ENCODE measurements around the gene PIK3R1. TPM values are rescaled to one million over a fixed set of nuclear protein-coding genes. Genes with fewer than 3 reads are reported as not detected.

Gene PIK3R1
- total RNA-seq, 4 donors from 2014 or later: 132 to 408 (median 221) TPM

GRCh38 chr5:68283766-68284165 lies 68.2 kb downstream of the PIK3R1 start:
- TF ChIP-seq CTCF (IDR thresholded peaks at IDR 0.05; ENCODE audit: low read depth): no peak

DNA sequence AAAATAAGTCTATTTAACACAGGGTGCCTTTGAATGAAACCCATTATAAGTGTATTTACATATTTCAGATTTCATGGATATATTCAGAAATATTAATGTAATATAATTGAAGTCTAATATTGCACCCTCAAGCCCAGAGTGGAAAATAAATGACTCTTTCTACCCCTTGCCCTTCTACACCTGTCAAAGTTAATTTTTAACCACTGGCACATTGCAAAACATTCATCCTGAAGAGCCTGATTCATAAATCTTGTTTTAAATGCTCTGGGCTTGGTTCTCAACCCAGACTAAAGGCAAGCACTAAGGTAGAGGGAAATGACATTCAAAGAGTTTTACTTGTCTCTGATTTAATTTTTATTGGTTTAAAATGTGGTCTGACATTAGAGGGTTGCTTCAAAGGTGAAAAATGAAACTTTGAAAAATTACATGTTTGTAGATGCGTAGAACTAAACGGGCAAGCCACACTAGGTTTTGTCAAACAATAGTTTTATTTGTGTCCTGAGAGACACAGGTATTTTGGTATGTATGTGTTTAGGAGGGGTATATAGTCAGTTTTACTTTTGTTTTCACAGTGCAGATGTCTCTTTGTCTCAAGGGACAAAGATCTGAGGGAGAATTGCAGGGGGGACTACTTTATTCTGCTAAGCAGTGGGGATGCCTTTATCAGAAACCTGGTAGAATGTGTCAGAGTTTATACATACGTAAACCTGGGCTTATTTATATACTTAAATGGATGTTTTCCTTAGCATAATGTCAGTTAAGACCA lies 69.7 kb downstream of the PIK3R1 start:
- TF ChIP-seq CTCF (IDR thresholded peaks at IDR 0.05; ENCODE audit: low read depth): no peak

- no peak for TF ChIP-seq CTCF (IDR thresholded peaks at IDR 0.05; ENCODE audit: low read depth)
Measured at GRCh38 chr5:68285851-68286611, 70.5 kb downstream of the PIK3R1 start.

GRCh38 chr5:68286612-68286912 lies 71.0 kb downstream of the PIK3R1 start:
- TF ChIP-seq CTCF (IDR thresholded peaks at IDR 0.05; ENCODE audit: low read depth): no peak

DNA sequence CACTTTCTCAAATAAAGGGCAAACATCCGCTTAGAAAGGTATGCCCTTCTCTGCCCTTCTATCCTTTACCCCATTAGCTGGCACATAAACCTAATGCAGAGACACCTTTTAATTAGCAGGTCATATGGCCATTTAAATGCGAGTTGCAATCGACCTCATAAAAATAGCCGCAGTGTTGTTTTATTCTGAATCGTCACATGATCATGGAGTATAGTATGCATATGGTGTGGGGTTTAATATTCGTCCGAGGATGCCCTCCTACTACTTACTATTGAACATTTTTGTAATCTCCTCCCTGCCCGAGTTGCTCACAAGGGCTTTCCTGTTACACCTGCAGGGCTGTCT lies 72.0 kb downstream of the PIK3R1 start:
- no peak for TF ChIP-seq CTCF (IDR thresholded peaks at IDR 0.05; ENCODE audit: low read depth)

DNA sequence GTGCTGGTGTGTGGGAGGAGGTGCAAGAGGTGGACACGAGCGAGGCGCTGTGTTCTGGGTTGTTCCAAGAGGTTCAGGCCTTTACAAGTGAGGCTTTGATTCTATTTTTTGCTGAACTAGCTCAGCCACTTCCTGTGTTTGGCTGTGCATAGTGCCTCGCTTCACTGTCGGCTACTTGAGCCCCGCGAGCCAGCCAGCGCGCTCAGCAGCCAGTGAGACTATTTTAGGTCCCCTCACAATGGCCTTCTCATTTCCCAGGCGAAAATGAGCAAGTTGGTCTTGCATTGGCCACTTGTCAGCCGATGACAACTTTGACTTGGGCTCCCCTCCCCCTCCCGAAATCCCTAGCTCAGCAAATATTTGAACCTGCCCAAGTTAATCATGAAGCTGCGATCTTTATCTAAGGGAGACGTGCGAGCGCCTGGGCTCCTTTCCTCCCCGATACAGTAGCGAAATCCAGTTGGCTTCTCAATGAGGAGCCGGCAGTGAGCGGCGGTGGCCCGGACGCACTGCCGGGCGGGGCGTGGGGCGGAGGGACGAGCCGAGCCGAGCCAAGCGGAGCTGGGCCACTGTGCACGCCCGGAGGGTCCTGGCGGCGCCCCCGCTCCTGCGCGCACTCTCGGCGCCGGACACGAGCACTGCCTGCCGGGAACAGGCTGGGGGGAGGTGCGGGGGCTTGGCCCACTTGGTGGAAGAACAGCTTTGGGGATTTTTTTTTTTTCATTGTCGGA lies 72.6 kb downstream of the PIK3R1 start:
- TF ChIP-seq CTCF (IDR thresholded peaks at IDR 0.05; ENCODE audit: low read depth): no peak

DNA sequence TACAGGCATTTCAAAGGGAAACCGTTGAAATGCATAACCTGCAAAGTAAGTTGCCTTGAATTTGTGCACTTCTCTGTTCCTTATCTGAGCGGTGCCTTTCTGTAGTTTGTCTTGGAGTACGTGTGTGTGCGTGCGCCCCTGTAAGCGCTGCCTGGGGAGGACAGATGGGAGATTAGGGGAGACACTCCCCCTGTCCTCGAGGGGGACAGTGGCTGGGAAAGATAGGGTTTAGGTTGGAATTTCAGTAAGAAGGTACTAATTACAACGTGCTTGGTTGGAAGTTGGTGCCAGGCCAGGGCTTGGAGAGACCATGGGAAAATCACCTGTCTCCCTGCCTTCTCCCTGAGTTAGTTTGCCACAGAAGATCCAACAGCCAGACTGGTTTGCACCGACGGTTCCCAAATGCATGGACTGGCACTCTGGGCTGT lies 73.2 kb downstream of the PIK3R1 start:
- no peak for TF ChIP-seq CTCF (IDR thresholded peaks at IDR 0.05; ENCODE audit: low read depth)

All from subcutaneous adipose tissue (tissue), 4 donors.